SK-N-MC (cell line): ENCODE data around the gene TEPSIN.

Experiments
- EZH2 ChIP-seq: fragments of 200-600 bp; sonication (generic); IDR thresholded peaks from one replicate; pipeline ENCODE4 v1.6.1; 2017; ENCODE audit warnings: antibody characterized with exemption
- POLR2AphosphoS5 ChIP-seq: IDR thresholded peaks from 2 replicates; pipeline ENCODE4 v1.6.1; 2012; ENCODE audit warnings: mild to moderate bottlenecking, low read depth, low read length, borderline replicate concordance

DNA sequence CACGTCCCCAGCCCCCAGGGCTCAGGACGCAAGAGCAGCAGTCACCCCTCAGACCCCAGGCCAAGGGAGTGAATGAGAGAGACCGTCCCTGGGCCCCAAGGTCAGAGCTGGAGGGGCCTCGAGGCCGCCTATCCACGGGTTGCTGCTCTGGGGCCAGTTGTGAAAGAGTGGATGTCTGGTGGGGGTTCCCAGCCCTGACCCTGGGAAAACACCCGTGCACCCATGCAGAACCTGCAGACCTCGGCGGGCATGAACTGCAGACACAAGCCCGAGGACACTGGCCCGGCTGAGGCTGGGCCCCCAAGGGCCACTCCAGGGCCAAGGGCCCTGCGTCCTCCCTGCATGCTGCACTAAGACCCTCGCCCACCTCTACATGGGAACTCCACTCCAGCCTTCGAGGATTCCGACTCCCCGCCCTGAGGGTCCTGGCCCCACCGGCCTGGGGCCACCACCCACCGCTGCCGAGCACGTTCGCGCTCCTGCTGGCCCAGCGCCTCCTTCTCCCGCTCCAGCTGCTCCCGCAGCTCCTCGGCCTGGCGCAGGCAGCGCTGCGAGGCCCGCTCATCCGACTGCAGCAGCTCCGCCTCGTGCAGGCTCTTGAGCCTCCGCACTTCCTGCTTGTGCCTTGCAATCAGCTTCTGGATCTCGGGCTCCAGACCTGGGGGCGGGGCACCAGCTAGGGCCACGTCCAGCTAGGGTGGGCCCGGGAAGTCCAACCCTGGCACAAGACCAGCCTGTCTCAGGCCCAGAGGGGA lies 45.2 kb downstream of the TEPSIN start:
- TF ChIP-seq POLR2AphosphoS5, result no peak
- TF ChIP-seq EZH2, result no peak
